Measurements from ENCODE around the gene VTI1B. TPM values are rescaled to one million over a fixed set of nuclear protein-coding genes. Genes with fewer than 3 reads are reported as not detected.

VTI1B gene
- total RNA-seq, 4 donors from 2014 or later: 77.0 to 98.5 (median 90.4) TPM

DNA sequence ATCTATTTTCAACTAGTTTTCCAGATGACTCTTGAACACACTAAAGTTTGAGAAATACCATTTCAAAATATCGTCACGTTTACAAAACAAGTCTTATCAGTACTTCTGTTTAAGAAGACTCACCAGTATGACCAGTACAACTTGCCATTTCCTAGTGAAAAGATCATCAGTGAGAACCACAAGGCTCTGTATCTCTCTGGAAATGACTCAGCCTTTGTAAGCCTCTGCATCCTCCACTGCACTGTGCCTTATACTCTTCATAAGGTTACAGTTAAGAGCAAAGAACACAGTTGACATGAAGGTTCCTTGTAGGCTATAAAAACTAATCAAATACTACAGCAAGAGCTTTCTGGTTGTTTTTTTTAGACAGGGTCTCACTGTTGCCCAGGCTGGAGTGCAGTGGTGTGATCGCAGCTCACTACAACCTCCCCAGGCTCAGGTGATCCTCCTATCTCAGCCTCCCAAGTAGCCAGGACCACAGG lies 5.7 kb upstream of the VTI1B start:
- H3K36me3 ChIP-seq: peaks cover 0 to 70% of the 10 kb centered on the region in 2 donors
- H3K27me3 ChIP-seq: no peaks in the 10 kb centered on the region
- no peak for ATAC-seq
- H3K4me1 ChIP-seq: peaks cover 0 to 6% (median 0%) of the 10 kb centered on the region in 3 donors
- no peak overlapping the region for H3K4me3 ChIP-seq
- WGBS, 2 donors (ENCODE audit: low coverage in 1 of 2): 73 to 90% methylated on average over 2 of the region's 3 CpGs
- H3K27ac ChIP-seq: no peak overlapping the region
- no peaks in the 10 kb centered on the region for H3K9me3 ChIP-seq
- TF ChIP-seq, protein P1, sequence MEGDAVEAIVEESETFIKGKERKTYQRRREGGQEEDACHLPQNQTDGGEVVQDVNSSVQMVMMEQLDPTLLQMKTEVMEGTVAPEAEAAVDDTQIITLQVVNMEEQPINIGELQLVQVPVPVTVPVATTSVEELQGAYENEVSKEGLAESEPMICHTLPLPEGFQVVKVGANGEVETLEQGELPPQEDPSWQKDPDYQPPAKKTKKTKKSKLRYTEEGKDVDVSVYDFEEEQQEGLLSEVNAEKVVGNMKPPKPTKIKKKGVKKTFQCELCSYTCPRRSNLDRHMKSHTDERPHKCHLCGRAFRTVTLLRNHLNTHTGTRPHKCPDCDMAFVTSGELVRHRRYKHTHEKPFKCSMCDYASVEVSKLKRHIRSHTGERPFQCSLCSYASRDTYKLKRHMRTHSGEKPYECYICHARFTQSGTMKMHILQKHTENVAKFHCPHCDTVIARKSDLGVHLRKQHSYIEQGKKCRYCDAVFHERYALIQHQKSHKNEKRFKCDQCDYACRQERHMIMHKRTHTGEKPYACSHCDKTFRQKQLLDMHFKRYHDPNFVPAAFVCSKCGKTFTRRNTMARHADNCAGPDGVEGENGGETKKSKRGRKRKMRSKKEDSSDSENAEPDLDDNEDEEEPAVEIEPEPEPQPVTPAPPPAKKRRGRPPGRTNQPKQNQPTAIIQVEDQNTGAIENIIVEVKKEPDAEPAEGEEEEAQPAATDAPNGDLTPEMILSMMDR (IDR thresholded peaks at IDR 0.05): no peak
- TF ChIP-seq POLR2AphosphoS5 (IDR thresholded peaks at IDR 0.05) (no peak), POLR2A (IDR thresholded peaks at IDR 0.05) (no peak), EP300 (IDR thresholded peaks at IDR 0.05) (no peak)

DNA sequence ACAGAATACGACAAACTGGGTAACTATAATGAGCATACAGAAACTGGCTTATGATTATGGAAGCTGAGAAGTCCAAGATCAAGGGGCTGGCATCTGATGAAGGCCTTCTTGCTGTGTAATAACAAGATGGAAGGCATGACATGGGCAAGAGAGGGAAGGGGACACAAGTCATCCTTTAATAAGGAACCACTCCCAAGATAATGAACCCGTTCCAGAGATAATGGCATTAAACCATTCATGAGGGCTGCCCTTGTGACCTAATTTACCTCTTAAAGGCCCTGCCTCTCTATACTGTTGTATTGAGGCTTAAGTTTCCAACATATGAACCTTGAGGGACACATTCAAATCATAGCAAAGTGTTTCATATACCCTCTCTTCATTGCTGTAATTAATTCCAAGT lies 4.6 kb upstream of the VTI1B start:
- H3K9me3 ChIP-seq: no peaks in the 10 kb centered on the region
- TF ChIP-seq EP300 (IDR thresholded peaks at IDR 0.05): no peak
- H3K27me3 ChIP-seq: no peaks in the 10 kb centered on the region
- no peak overlapping the region for H3K4me3 ChIP-seq
- peaks cover 0 to 8% (median 0%) of the 10 kb centered on the region in 3 donors for H3K4me1 ChIP-seq
- H3K36me3 ChIP-seq: peaks cover 0 to 58% of the 10 kb centered on the region in 2 donors
- ATAC-seq: no peak
- 66 to 92% methylated on average over 2 of the region's 2 CpGs for WGBS, 2 donors (ENCODE audit: low coverage in 1 of 2)
- H3K27ac ChIP-seq: no peak overlapping the region

DNA sequence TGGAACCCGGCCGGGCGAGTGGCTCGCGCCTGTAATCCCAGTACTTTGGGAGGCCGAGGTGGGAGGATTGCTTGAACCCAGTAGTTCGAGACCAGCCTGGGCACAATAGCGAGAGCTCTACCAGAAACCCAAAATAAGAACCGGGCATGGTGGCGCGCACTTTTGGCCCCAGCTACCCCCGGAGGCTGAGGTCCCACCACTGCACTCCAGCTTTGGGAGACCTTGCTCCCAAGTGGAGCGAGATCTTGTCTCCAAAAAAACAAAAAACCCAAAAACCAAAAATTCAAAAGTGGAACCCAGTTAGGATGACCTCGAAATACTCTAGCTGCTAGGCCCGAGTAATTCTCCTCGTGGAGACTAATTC lies 769 bp upstream of the VTI1B start:
- no peak for TF ChIP-seq POLR2A (IDR thresholded peaks at IDR 0.05)
- TF ChIP-seq POLR2AphosphoS5 (IDR thresholded peaks at IDR 0.05): no peak
- TF ChIP-seq, protein P1 (IDR thresholded peaks at IDR 0.05): no peak
- no peak for TF ChIP-seq EP300 (IDR thresholded peaks at IDR 0.05)

GRCh38 chr14:67674139-67674479 lies 323 bp downstream of the VTI1B start:
- peak overlapping the region; percentile 78 to 96 for H3K4me3 ChIP-seq
- no peak for TF ChIP-seq POLR2AphosphoS5 (IDR thresholded peaks at IDR 0.05)
- TF ChIP-seq POLR2A (IDR thresholded peaks at IDR 0.05): no peak
- TF ChIP-seq, protein P1 (IDR thresholded peaks at IDR 0.05): peak in 2 of 4 experiments; percentile 15 to 56
- peak overlapping the region; percentile 90 to 99 (median 97) for H3K27ac ChIP-seq
- 0 to 2% methylated on average over 1 to 7 of the region's 25 CpGs for WGBS, 2 donors (ENCODE audit: low coverage in 1 of 2)
- peaks cover 4 to 44% (median 14%) of the 10 kb centered on the region in 3 donors for H3K4me1 ChIP-seq
- H3K27me3 ChIP-seq: no peaks in the 10 kb centered on the region
- peaks cover 0 to 18% of the 10 kb centered on the region in 2 donors for H3K36me3 ChIP-seq
- no peaks in the 10 kb centered on the region for H3K9me3 ChIP-seq
- ATAC-seq: peak; percentile 73

More for the DNA sequence above, 769 bp upstream of the VTI1B start:
- Histone ChIP-seq H3K36me3 (peaks cover 0 to 23% of the 10 kb centered on the region in 2 donors), H3K27me3 (no peaks in the 10 kb centered on the region), H3K4me1 (peaks cover 4 to 42% (median 14%) of the 10 kb centered on the region in 3 donors), H3K9me3 (no peaks in the 10 kb centered on the region), H3K4me3 (peak overlapping the region; percentile 78 to 96), H3K27ac (peak overlapping the region; percentile 90 to 99 (median 97))
- no peak for ATAC-seq
- WGBS, 2 donors (ENCODE audit: low coverage in 1 of 2): 38% methylated on average over 8 of the region's 16 CpGs; no CpG with 5 or more reads in 1 of the 2 donors

DNA sequence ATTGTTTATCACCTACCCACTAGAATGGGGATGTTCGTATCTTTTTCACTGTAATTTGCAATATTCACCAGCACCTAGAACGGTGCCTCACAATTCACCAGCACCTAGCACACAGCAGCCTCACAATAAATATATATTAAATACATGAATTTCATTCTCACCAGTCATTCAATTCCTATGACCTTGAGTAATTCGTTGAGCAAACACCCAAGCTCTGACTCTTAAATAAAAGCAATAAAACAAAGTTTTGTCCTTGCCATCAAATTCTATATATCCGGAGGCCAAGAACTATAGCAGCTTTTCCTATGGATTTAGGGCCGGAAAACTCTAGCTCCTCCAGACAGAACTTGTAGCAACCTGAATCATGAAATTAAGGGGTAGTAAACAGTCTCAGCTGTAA lies 981 bp downstream of the VTI1B start:
- ATAC-seq: no peak
- Histone ChIP-seq H3K27ac (peak overlapping the region in 1 of 4 donors; percentile 98), H3K9me3 (no peaks in the 10 kb centered on the region), H3K36me3 (peaks cover 0 to 11% of the 10 kb centered on the region in 2 donors), H3K4me1 (peaks cover 4 to 44% (median 14%) of the 10 kb centered on the region in 3 donors), H3K27me3 (no peaks in the 10 kb centered on the region), H3K4me3 (peak overlapping the region; percentile 78 to 96)
- TF ChIP-seq POLR2A (IDR thresholded peaks at IDR 0.05): no peak
- TF ChIP-seq POLR2AphosphoS5 (IDR thresholded peaks at IDR 0.05): no peak
- TF ChIP-seq, protein P1 (IDR thresholded peaks at IDR 0.05): no peak
- no peak for TF ChIP-seq EP300 (IDR thresholded peaks at IDR 0.05)
- WGBS, 2 donors (ENCODE audit: low coverage in 1 of 2): 30 to 38% methylated on average over 5 of the region's 5 CpGs
